Liver (tissue), 9 donors: Measurements from ENCODE around the gene RAB3C. TPM values are rescaled to one million over a fixed set of nuclear protein-coding genes. Genes with fewer than 3 reads are reported as not detected.

Experiments
- DNase-seq: peaks from one replicate; pipeline ENCODE4 v3.0.0-alpha.2; 2017; ENCODE audit warnings: low spot score
- H3K27ac ChIP-seq, 2 donors: one replicate each; pipeline ENCODE4 v1.7.0; 2013; ENCODE audit warnings: inconsistent platforms in 2 of 2, low read length in 2 of 2, control low read depth in 1 of 2, low read depth in 1 of 2, mild to moderate bottlenecking in 1 of 2
- H3K27me3 ChIP-seq, 4 donors: one replicate each; pipeline versions ENCODE4 v1.6.1 to v1.7.0; 2013; ENCODE audit warnings: low read length in 3 of 4, inconsistent platforms in 1 of 4, mild to moderate bottlenecking in 1 of 4, moderate library complexity in 1 of 4; ENCODE audit not compliant: control insufficient read depth in 4 of 4, insufficient read depth in 4 of 4
- H3K36me3 ChIP-seq, 4 donors: one replicate each; pipeline versions ENCODE4 v1.6.1 to v1.7.0; 2013; ENCODE audit warnings: low read length in 3 of 4, mild to moderate bottlenecking in 3 of 4, low read depth in 1 of 4, moderate library complexity in 1 of 4; ENCODE audit not compliant: control insufficient read depth in 4 of 4, insufficient read depth in 3 of 4
- H3K4me1 ChIP-seq, 4 donors: one replicate each; pipeline versions ENCODE4 v1.6.1 to v1.7.0; 2013; ENCODE audit warnings: low read length in 3 of 4, mild to moderate bottlenecking in 3 of 4, moderate library complexity in 1 of 4; ENCODE audit not compliant: control insufficient read depth in 4 of 4, insufficient read depth in 4 of 4
- H3K4me3 ChIP-seq, 3 donors: one replicate each; pipeline versions ENCODE4 v1.6.1 to v1.7.0; 2013; ENCODE audit warnings: low read length in 3 of 3, control low read depth in 1 of 3, low read depth in 1 of 3, mild to moderate bottlenecking in 1 of 3
- H3K9ac ChIP-seq, 2 donors: one replicate each; pipeline ENCODE4 v1.7.0; 2013; ENCODE audit warnings: low read length in 2 of 2, mild to moderate bottlenecking in 2 of 2, moderate library complexity in 2 of 2, control low read depth in 1 of 2, low read depth in 1 of 2
- H3K9me3 ChIP-seq, 4 donors: one replicate each; pipeline versions ENCODE4 v1.6.1 to v1.7.0; 2013; ENCODE audit warnings: low read length in 3 of 4; ENCODE audit not compliant: control insufficient read depth in 4 of 4
- EGR1 ChIP-seq, 2 donors: IDR thresholded peaks; 2 replicates each; pipeline ENCODE4 v1.6.1; 2016 to 2018; ENCODE audit warnings: antibody characterized with exemption in 2 of 2, low read depth in 2 of 2
- FOXA1 ChIP-seq: IDR thresholded peaks from 2 replicates; pipeline ENCODE4 v1.6.1; 2016; ENCODE audit warnings: antibody characterized with exemption
- FOXA2 ChIP-seq: IDR thresholded peaks from 2 replicates; pipeline ENCODE4 v1.6.1; 2016; ENCODE audit warnings: antibody characterized with exemption
- GABPA ChIP-seq, 2 donors: IDR thresholded peaks in 1 of 2; conservative IDR thresholded peaks in 1 of 2; 2 replicates each; pipeline ENCODE4 v1.6.1; 2016; ENCODE audit warnings: antibody characterized with exemption in 2 of 2, mild to moderate bottlenecking in 1 of 2, moderate library complexity in 1 of 2
- HNF4A ChIP-seq, 2 donors: conservative IDR thresholded peaks; 2 replicates each; pipeline ENCODE4 v1.6.1; 2016; ENCODE audit warnings: antibody characterized with exemption in 2 of 2, mild to moderate bottlenecking in 2 of 2
- HNF4G ChIP-seq: IDR thresholded peaks from 2 replicates; pipeline ENCODE4 v1.6.1; 2016; ENCODE audit warnings: antibody characterized with exemption
- JUND ChIP-seq, 2 donors: IDR thresholded peaks; 2 replicates each; pipeline ENCODE4 v1.6.1; 2016; ENCODE audit warnings: antibody characterized with exemption in 2 of 2
- NR2F2 ChIP-seq: IDR thresholded peaks from 2 replicates; pipeline ENCODE4 v1.6.1; 2016; ENCODE audit warnings: antibody characterized with exemption
- RAD21 ChIP-seq, 2 donors: IDR thresholded peaks; 2 replicates each; pipeline ENCODE4 v1.6.1; 2016; ENCODE audit warnings: antibody characterized with exemption in 2 of 2, mild to moderate bottlenecking in 2 of 2
- RXRA ChIP-seq, 2 donors: IDR thresholded peaks; 2 replicates each; pipeline ENCODE4 v1.6.1; 2017 to 2018; ENCODE audit warnings: antibody characterized with exemption in 2 of 2, mild to moderate bottlenecking in 1 of 2
- SP1 ChIP-seq: IDR thresholded peaks from 2 replicates; pipeline ENCODE4 v1.6.1; 2018; ENCODE audit warnings: antibody characterized with exemption, mild to moderate bottlenecking
- TAF1 ChIP-seq: conservative IDR thresholded peaks from 2 replicates; pipeline ENCODE4 v1.6.1; 2016; ENCODE audit warnings: antibody characterized with exemption, mild to moderate bottlenecking
- YY1 ChIP-seq: IDR thresholded peaks from 2 replicates; pipeline ENCODE4 v1.6.1; 2016; ENCODE audit warnings: antibody characterized with exemption, mild to moderate bottlenecking
- WGBS: extraction: QIAGEN DNeasy Blood & Tissue Kit; methylation state at CpG from one replicate; pipeline ENCODE4 v1.1.7; 2013; 5-methylcytosine and 5-hydroxymethylcytosine counted together
- polyA plus RNA-seq, 2 donors: library from polyadenylated mRNA; stranded (reverse) in 1 of 2; unstranded in 1 of 2; fragments of 200-250 nt in 1 of 2; fragments of >200 nt in 1 of 2; fragmentation: Nextera tagmentation in 1 of 2; extraction: Ambion mirVana in 1 of 2; gene quantifications; one replicate each; pipeline versions ENCODE4 v1.2.1 to v1.2.3, GENCODE V29; 2013 to 2015
- total RNA-seq, 2 donors: library from RNA; depleted of rRNA; stranded (reverse); fragments of >200 nt; gene quantifications; one replicate each; pipeline ENCODE4 v1.2.3, GENCODE V29; 2014
- TF ChIP-seq, protein P1 (sequence below): fragments of 150-350 bp; IDR thresholded peaks from 2 replicates; pipeline ENCODE4 v1.5.1; 2017; ENCODE audit warnings: improper control_type of control experiment, low read depth, low read length; ENCODE audit not compliant: missing input control
- TF ChIP-seq, protein P2 (sequence below): IDR thresholded peaks from 2 replicates; pipeline ENCODE4 v1.6.1; 2016; ENCODE audit warnings: antibody characterized with exemption
- TF ChIP-seq, protein P3 (sequence below): IDR thresholded peaks from 2 replicates; pipeline ENCODE4 v1.6.1; 2016; ENCODE audit warnings: antibody characterized with exemption
- TF ChIP-seq, protein P4 (sequence below): IDR thresholded peaks from 2 replicates; pipeline ENCODE4 v1.6.1; 2016; ENCODE audit warnings: antibody characterized with exemption, mild to moderate bottlenecking
- TF ChIP-seq, protein P5 (sequence below): IDR thresholded peaks from 2 replicates; pipeline ENCODE4 v1.6.1; 2016; ENCODE audit warnings: antibody characterized with exemption
- donor health status: healthy.
- donor health status: healthy.
- donor health status: healthy.
- donor health status: healthy.
- donor health status: healthy.

RAB3C gene
- total and polyA plus RNA-seq, 4 donors: 0.72 to 4.6 (median 1.3) TPM

DNA sequence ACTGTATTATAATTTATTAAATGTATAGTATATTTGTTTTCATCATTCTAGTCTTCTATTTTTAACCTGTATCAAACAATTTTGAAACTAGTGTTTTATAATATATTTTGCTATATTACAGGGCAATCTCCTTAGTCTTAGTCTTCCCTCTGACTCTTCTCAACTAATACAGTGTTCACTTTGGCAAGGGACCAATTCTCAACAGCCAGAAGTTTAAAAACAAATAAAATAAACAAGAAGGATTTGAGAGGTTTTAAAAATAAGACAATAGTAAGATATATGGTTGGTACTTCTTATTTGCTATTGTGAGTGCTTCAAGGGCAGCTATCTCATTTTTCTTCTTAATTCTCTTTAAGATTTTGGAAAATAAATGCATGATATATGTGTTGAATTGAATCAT is 167.2 kb downstream of the RAB3C start:
- H3K9me3 ChIP-seq: no peaks in the 10 kb centered on the region
- H3K4me3 ChIP-seq: no peak overlapping the region
- H3K27me3 ChIP-seq: no peaks in the 10 kb centered on the region
- DNase-seq: no peak
- no peak overlapping the region for H3K9ac ChIP-seq
- H3K27ac ChIP-seq: no peak overlapping the region
- TF ChIP-seq, protein P1, sequence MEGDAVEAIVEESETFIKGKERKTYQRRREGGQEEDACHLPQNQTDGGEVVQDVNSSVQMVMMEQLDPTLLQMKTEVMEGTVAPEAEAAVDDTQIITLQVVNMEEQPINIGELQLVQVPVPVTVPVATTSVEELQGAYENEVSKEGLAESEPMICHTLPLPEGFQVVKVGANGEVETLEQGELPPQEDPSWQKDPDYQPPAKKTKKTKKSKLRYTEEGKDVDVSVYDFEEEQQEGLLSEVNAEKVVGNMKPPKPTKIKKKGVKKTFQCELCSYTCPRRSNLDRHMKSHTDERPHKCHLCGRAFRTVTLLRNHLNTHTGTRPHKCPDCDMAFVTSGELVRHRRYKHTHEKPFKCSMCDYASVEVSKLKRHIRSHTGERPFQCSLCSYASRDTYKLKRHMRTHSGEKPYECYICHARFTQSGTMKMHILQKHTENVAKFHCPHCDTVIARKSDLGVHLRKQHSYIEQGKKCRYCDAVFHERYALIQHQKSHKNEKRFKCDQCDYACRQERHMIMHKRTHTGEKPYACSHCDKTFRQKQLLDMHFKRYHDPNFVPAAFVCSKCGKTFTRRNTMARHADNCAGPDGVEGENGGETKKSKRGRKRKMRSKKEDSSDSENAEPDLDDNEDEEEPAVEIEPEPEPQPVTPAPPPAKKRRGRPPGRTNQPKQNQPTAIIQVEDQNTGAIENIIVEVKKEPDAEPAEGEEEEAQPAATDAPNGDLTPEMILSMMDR: no peak
- TF ChIP-seq JUND (IDR thresholded peaks at IDR 0.05): no peak
- no peak for TF ChIP-seq YY1
- TF ChIP-seq FOXA2: no peak
- H3K4me1 ChIP-seq: peaks cover 0 to 17% (median 2%) of the 10 kb centered on the region in 4 donors
- H3K36me3 ChIP-seq: no peaks in the 10 kb centered on the region

DNA sequence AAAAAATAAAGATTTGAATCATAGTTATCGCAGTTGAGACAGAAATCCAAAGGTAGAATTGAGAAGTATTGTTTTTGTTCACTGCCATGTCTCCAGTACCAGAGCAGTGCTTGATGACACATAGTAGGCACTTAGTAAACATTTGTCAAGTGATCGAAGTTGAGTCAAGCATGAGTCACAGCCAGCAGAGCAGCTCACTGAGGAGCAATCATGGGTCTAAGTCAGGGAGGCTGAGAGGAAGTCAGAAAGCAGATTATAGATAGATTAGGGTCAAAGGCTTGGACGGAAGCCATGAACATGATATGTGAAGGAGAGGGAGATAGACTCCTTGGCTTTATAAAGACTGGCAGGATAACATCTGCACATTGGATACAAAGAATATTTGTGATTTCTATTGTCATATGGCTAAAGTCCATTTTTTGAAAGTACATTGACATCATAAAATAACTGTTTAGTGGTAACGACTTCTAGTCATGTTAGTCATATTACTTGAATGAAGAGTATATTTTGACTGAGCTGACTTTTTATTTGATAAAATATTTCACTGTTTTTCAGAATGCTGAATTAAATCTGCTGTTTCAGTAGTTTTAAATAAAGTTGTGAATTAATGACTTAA is 168.5 kb downstream of the RAB3C start:
- H3K4me1 ChIP-seq: peaks cover 0 to 17% (median 2%) of the 10 kb centered on the region in 4 donors
- DNase-seq: no peak
- H3K36me3 ChIP-seq: no peaks in the 10 kb centered on the region
- H3K27ac ChIP-seq: no peak overlapping the region
- no peak overlapping the region for H3K4me3 ChIP-seq
- H3K27me3 ChIP-seq: no peaks in the 10 kb centered on the region
- H3K9me3 ChIP-seq: no peaks in the 10 kb centered on the region
- no peak overlapping the region for H3K9ac ChIP-seq
- TF ChIP-seq, protein P2, sequence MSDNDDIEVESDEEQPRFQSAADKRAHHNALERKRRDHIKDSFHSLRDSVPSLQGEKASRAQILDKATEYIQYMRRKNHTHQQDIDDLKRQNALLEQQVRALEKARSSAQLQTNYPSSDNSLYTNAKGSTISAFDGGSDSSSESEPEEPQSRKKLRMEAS: no peak
- TF ChIP-seq FOXA1 (no peak), EGR1 (IDR thresholded peaks at IDR 0.05; ENCODE audit: low read depth in 2 of 2) (no peak), SP1 (no peak), HNF4G (no peak), RAD21 (IDR thresholded peaks at IDR 0.05) (no peak), TAF1 (no peak), FOXA2 (no peak), RXRA (IDR thresholded peaks at IDR 0.05) (no peak), NR2F2 (no peak), YY1 (no peak), HNF4A (conservative IDR thresholded peaks at IDR 0.05) (no peak), JUND (IDR thresholded peaks at IDR 0.05) (no peak), GABPA (IDR thresholded peaks at IDR 0.05 in 1 of 2, conservative IDR thresholded peaks at IDR 0.05 in 1 of 2) (no peak)
- TF ChIP-seq, protein P1: no peak
- TF ChIP-seq, protein P3, sequence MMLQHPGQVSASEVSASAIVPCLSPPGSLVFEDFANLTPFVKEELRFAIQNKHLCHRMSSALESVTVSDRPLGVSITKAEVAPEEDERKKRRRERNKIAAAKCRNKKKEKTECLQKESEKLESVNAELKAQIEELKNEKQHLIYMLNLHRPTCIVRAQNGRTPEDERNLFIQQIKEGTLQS: no peak
- TF ChIP-seq, protein P4, sequence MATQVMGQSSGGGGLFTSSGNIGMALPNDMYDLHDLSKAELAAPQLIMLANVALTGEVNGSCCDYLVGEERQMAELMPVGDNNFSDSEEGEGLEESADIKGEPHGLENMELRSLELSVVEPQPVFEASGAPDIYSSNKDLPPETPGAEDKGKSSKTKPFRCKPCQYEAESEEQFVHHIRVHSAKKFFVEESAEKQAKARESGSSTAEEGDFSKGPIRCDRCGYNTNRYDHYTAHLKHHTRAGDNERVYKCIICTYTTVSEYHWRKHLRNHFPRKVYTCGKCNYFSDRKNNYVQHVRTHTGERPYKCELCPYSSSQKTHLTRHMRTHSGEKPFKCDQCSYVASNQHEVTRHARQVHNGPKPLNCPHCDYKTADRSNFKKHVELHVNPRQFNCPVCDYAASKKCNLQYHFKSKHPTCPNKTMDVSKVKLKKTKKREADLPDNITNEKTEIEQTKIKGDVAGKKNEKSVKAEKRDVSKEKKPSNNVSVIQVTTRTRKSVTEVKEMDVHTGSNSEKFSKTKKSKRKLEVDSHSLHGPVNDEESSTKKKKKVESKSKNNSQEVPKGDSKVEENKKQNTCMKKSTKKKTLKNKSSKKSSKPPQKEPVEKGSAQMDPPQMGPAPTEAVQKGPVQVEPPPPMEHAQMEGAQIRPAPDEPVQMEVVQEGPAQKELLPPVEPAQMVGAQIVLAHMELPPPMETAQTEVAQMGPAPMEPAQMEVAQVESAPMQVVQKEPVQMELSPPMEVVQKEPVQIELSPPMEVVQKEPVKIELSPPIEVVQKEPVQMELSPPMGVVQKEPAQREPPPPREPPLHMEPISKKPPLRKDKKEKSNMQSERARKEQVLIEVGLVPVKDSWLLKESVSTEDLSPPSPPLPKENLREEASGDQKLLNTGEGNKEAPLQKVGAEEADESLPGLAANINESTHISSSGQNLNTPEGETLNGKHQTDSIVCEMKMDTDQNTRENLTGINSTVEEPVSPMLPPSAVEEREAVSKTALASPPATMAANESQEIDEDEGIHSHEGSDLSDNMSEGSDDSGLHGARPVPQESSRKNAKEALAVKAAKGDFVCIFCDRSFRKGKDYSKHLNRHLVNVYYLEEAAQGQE: no peak
- TF ChIP-seq, protein P5, sequence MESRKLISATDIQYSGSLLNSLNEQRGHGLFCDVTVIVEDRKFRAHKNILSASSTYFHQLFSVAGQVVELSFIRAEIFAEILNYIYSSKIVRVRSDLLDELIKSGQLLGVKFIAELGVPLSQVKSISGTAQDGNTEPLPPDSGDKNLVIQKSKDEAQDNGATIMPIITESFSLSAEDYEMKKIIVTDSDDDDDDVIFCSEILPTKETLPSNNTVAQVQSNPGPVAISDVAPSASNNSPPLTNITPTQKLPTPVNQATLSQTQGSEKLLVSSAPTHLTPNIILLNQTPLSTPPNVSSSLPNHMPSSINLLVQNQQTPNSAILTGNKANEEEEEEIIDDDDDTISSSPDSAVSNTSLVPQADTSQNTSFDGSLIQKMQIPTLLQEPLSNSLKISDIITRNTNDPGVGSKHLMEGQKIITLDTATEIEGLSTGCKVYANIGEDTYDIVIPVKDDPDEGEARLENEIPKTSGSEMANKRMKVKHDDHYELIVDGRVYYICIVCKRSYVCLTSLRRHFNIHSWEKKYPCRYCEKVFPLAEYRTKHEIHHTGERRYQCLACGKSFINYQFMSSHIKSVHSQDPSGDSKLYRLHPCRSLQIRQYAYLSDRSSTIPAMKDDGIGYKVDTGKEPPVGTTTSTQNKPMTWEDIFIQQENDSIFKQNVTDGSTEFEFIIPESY: no peak
- WGBS: 76% methylated on average over 4 of the region's 4 CpGs
